ENCODE data around the gene ABRACL. TPM values are rescaled to one million over a fixed set of nuclear protein-coding genes. Genes with fewer than 3 reads are reported as not detected.

ABRACL gene
- polyA plus RNA-seq, 1 donor (not counting 4 experiments of a cell fraction or from before 2014, with no cell fraction given) = 120 TPM

GRCh38 chr6:139028215-139028657 lies 309 bp upstream of the ABRACL start:
- no peak for DNase-seq (ENCODE audit: low read depth, low spot score)
- Histone ChIP-seq H3K36me3 (ENCODE audit: control insufficient read depth in 2 of 2, extremely low read depth in 1 of 2, insufficient read depth in 2 of 2, low read length in 2 of 2) (no peaks in the 10 kb centered on the region), H3K4me2 (ENCODE audit: control insufficient read depth, extremely low read depth, insufficient read depth, low read depth, low read length) (peak overlapping the region; percentile 92), H4K20me1 (ENCODE audit: control insufficient read depth, extremely low read depth, insufficient read depth, low read length) (no peaks in the 10 kb centered on the region), H2AFZ (ENCODE audit: control insufficient read depth, low read length) (peak overlapping the region; percentile 92), H3K9ac (ENCODE audit: control insufficient read depth, extremely low read depth, insufficient read depth, low read length) (peak overlapping the region; percentile 91), H3K9me1 (ENCODE audit: control insufficient read depth, extremely low read depth, insufficient read depth, low read length) (no peaks in the 10 kb centered on the region), H3K27ac (ENCODE audit: control insufficient read depth, insufficient read depth, low read length) (peak overlapping the region; percentile 86), H3K79me2 (ENCODE audit: control insufficient read depth, insufficient read depth, low read length) (peaks cover 39% of the 10 kb centered on the region), H3K4me3 (ENCODE audit: control insufficient read depth in 2 of 3, extremely low read depth in 1 of 3, insufficient read depth in 2 of 3, low read depth in 1 of 3, low read length in 3 of 3) (peak overlapping the region; percentile 88 to 98 (median 96)), H3K4me1 (ENCODE audit: control insufficient read depth, extremely low read depth, insufficient read depth, low read length) (peaks cover 21% of the 10 kb centered on the region), H3K27me3 (ENCODE audit: control insufficient read depth, extremely low read depth, insufficient read depth, low read length) (no peaks in the 10 kb centered on the region), H3K9me3 (ENCODE audit: control insufficient read depth, low read depth, low read length) (no peaks in the 10 kb centered on the region)
- peak; percentile 79 for FAIRE-seq
- no peak for TF ChIP-seq CTCF (optimal IDR thresholded peaks at IDR 0.05 in 1 of 3, IDR thresholded peaks at IDR 0.05 in 1 of 3, conservative IDR thresholded peaks at IDR 0.05 in 1 of 3; ENCODE audit: extremely low read depth in 1 of 3, insufficient read depth in 2 of 3, low read length in 3 of 3)
- no peak for TF ChIP-seq EZH2 (IDR thresholded peaks at IDR 0.05; ENCODE audit: low read length)
- dilution Hi-C loops (cut with MboI; ENCODE audit: extremely low pct_ligation_motif_present, low sequenced_read_pairs) = no loop called here

- H3K27ac ChIP-seq (ENCODE audit: control insufficient read depth, insufficient read depth, low read length) = peak overlapping the region; percentile 86
- no peaks in the 10 kb centered on the region for H3K9me1 ChIP-seq (ENCODE audit: control insufficient read depth, extremely low read depth, insufficient read depth, low read length)
- H4K20me1 ChIP-seq (ENCODE audit: control insufficient read depth, extremely low read depth, insufficient read depth, low read length) = no peaks in the 10 kb centered on the region
- peak overlapping the region; percentile 91 for H3K9ac ChIP-seq (ENCODE audit: control insufficient read depth, extremely low read depth, insufficient read depth, low read length)
- peaks cover 2 to 5% of the 10 kb centered on the region in 2 experiments for H3K36me3 ChIP-seq (ENCODE audit: control insufficient read depth in 2 of 2, extremely low read depth in 1 of 2, insufficient read depth in 2 of 2, low read length in 2 of 2)
- no peak for DNase-seq (ENCODE audit: low read depth, low spot score)
- H3K79me2 ChIP-seq (ENCODE audit: control insufficient read depth, insufficient read depth, low read length) = peaks cover 44% of the 10 kb centered on the region
- peaks cover 21% of the 10 kb centered on the region for H3K4me1 ChIP-seq (ENCODE audit: control insufficient read depth, extremely low read depth, insufficient read depth, low read length)
- peak overlapping the region; percentile 99 for H3K4me2 ChIP-seq (ENCODE audit: control insufficient read depth, extremely low read depth, insufficient read depth, low read depth, low read length)
- peak overlapping the region; percentile 85 for H2AFZ ChIP-seq (ENCODE audit: control insufficient read depth, low read length)
- dilution Hi-C loops (cut with MboI; ENCODE audit: extremely low pct_ligation_motif_present, low sequenced_read_pairs) = no loop called here
- H3K27me3 ChIP-seq (ENCODE audit: control insufficient read depth, extremely low read depth, insufficient read depth, low read length) = no peaks in the 10 kb centered on the region
- FAIRE-seq = no peak
- TF ChIP-seq CTCF (optimal IDR thresholded peaks at IDR 0.05 in 1 of 3, IDR thresholded peaks at IDR 0.05 in 1 of 3, conservative IDR thresholded peaks at IDR 0.05 in 1 of 3; ENCODE audit: extremely low read depth in 1 of 3, insufficient read depth in 2 of 3, low read length in 3 of 3) (no peak), EZH2 (IDR thresholded peaks at IDR 0.05; ENCODE audit: low read length) (no peak)
- no peaks in the 10 kb centered on the region for H3K9me3 ChIP-seq (ENCODE audit: control insufficient read depth, low read depth, low read length)
- H3K4me3 ChIP-seq (ENCODE audit: control insufficient read depth in 2 of 3, extremely low read depth in 1 of 3, insufficient read depth in 2 of 3, low read depth in 1 of 3, low read length in 3 of 3) = peak overlapping the region; percentile 88 to 98 (median 96)
Observed at GRCh38 chr6:139029470-139030227, 1.1 kb downstream of the ABRACL start.

Data from keratinocyte (primary cell).